ENCODE results near the gene ATP2C1. TPM values are rescaled to one million over a fixed set of nuclear protein-coding genes. Genes with fewer than 3 reads are reported as not detected.
A peak's percentile ranks its signal among the peaks of the same experiment; 100 is the strongest.

ATP2C1 gene, protein sequence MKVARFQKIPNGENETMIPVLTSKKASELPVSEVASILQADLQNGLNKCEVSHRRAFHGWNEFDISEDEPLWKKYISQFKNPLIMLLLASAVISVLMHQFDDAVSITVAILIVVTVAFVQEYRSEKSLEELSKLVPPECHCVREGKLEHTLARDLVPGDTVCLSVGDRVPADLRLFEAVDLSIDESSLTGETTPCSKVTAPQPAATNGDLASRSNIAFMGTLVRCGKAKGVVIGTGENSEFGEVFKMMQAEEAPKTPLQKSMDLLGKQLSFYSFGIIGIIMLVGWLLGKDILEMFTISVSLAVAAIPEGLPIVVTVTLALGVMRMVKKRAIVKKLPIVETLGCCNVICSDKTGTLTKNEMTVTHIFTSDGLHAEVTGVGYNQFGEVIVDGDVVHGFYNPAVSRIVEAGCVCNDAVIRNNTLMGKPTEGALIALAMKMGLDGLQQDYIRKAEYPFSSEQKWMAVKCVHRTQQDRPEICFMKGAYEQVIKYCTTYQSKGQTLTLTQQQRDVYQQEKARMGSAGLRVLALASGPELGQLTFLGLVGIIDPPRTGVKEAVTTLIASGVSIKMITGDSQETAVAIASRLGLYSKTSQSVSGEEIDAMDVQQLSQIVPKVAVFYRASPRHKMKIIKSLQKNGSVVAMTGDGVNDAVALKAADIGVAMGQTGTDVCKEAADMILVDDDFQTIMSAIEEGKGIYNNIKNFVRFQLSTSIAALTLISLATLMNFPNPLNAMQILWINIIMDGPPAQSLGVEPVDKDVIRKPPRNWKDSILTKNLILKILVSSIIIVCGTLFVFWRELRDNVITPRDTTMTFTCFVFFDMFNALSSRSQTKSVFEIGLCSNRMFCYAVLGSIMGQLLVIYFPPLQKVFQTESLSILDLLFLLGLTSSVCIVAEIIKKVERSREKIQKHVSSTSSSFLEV
- 10 to 100 TPM; 48.6 to 78.8 (median 59.9) TPM for total RNA-seq
- polyA plus RNA-seq: 10 to 100 TPM; 27.5 to 37.5 TPM
- long read RNA-seq, donor 1, full-length matches to known transcripts: 85 of 122 reads
- long read RNA-seq, donor 1, partial matches to known transcripts: 7 of 122 reads
- long read RNA-seq, donor 1, other reads (novel, unspliced or antisense): 30 of 122 reads
- long read RNA-seq, donor 2, full-length matches to known transcripts: 95 of 135 reads
- long read RNA-seq, donor 2, partial matches to known transcripts: 4 of 135 reads
- long read RNA-seq, donor 2, other reads (novel, unspliced or antisense): 36 of 135 reads
- long read RNA-seq, donor 3, full-length matches to known transcripts: 58 of 112 reads
- long read RNA-seq, donor 3, partial matches to known transcripts: 17 of 112 reads
- long read RNA-seq, donor 3, other reads (novel, unspliced or antisense): 37 of 112 reads

DNA sequence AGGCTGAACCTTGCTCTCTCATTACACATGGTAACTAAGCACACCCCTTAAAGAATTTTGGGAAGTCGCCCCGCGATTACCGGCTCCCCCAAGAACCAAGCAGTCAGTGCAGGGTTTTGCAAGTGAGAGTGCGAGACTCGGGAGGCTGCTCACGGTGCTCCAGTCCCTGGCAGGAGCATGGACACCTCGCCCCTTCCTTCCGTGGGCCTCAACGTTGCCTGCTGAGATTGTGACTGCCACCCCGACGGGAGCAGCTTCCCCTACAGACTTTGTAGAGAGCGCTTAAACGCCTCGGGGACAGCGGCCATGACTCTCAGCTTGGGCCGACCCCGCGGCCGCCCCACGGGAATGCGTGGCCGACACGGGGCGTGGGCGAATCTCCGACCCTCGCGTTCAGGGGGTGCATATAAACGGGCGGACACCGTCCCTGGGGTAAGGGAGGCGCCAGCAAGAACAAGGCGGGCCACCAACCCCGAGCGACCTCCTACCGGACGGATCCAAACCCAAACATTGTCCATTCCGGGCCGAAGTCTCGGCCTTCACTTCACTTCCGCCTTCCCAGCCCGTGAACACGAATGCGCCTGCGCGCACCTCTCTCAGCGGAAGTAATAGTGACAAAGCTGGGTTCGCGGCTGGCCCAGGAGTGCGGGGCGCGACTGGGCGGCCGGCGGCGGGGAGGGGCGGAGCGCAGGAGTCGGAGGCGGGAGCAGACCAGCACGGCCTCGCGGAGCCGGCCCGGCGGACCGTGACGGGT is at the start of gene ATP2C1:
TSS of gene ATP2C1 (plus strand) at position 709 of the 754 bp plus-strand sequence. CDS start 686 bp downstream, outside the sequence.
- Histone ChIP-seq H3K27ac (peak within 1 kb of the TSS; percentile 89 to 99 (median 97)), H3K9me3 (no peaks in the 10 kb centered on the region), H3K36me3 (no peaks in the 10 kb centered on the region), H3K4me1 (peaks cover 0 to 43% (median 21%) of the 10 kb centered on the region in 9 donors), H3K4me3 (peak within 1 kb of the TSS; percentile 56 to 92 (median 81)), H3K27me3 (no peaks in the 10 kb centered on the region)
- TF ChIP-seq, protein P1, sequence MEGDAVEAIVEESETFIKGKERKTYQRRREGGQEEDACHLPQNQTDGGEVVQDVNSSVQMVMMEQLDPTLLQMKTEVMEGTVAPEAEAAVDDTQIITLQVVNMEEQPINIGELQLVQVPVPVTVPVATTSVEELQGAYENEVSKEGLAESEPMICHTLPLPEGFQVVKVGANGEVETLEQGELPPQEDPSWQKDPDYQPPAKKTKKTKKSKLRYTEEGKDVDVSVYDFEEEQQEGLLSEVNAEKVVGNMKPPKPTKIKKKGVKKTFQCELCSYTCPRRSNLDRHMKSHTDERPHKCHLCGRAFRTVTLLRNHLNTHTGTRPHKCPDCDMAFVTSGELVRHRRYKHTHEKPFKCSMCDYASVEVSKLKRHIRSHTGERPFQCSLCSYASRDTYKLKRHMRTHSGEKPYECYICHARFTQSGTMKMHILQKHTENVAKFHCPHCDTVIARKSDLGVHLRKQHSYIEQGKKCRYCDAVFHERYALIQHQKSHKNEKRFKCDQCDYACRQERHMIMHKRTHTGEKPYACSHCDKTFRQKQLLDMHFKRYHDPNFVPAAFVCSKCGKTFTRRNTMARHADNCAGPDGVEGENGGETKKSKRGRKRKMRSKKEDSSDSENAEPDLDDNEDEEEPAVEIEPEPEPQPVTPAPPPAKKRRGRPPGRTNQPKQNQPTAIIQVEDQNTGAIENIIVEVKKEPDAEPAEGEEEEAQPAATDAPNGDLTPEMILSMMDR (IDR thresholded peaks at IDR 0.05): no peak
- intact Hi-C loops (cut with DNase I): loop anchor here (1.0 to 10.0 kb wide), 7 partner anchors 131 to 619 kb away; no protein-coding TSS in a partner anchor
- 0 to 1% methylated on average over 68 to 69 of the region's 69 CpGs for WGBS, 2 donors
- peak; percentile 95 to 97 for DNase-seq
- ATAC-seq: peak; percentile 97 to 99 (median 98)

DNA sequence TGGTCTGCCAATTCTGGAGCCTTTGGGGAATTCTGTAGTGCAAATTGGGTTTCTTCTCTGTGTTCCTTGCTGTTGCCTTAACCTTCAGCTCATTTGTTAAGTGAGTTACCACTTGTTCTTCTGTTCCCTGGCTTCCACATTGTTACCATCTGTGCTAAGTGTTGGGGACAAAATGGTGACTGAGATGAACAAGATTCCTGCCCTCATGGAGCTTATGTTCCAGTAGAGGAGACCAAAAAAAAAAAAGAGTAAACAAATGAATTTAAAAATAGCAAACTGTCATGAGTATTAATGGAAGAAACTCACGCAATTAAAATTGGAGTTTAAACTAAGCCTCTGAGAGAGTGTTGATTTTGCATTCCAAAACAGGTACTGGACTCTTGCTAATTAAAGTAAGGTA is 49.4 kb upstream of the ATP2C1 start:
- Histone ChIP-seq H3K27me3 (no peaks in the 10 kb centered on the region), H3K27ac (peak overlapping the region in 4 of 10 donors; percentile 41 to 64 (median 57))

DNA sequence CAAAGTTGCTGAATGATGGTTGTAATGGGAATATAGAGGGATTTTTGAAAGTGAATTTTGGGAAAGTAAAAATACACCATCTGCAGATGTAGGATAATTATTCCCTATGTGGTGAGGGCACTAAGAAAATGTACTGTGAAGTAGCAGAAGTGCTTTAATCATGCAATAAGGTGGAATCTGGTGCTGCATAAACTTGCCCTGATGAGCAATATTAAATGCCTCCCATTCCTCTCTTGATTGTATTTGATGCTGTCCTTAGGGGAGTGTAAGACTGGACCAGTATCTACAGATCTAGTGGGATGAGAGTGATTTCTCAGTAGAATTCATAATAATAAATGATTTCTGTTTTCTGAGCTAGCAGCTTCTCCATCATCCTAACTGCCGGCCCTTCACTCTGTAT is 47.7 kb upstream of the ATP2C1 start:
- DNase-seq (no peak), ATAC-seq (no peak)
- 67 to 75% methylated on average over 1 of the region's 1 CpG for WGBS, 2 donors
- intact Hi-C loops (cut with DNase I): no loop called here
- H3K36me3 ChIP-seq: no peaks in the 10 kb centered on the region
- H3K9me3 ChIP-seq: no peaks in the 10 kb centered on the region
- peaks cover 4 to 38% (median 15%) of the 10 kb centered on the region in 9 donors for H3K4me1 ChIP-seq
- no peaks in the 10 kb centered on the region for H3K27me3 ChIP-seq
- no peak overlapping the region for H3K4me3 ChIP-seq
- H3K27ac ChIP-seq: no peak overlapping the region
- TF ChIP-seq, protein P1 (IDR thresholded peaks at IDR 0.05): no peak

More for the DNA sequence above, 49.4 kb upstream of the ATP2C1 start:
- no peak overlapping the region for H3K4me3 ChIP-seq
- 65 to 82% methylated on average over 1 of the region's 1 CpG for WGBS, 2 donors
- no peaks in the 10 kb centered on the region for H3K36me3 ChIP-seq
- H3K4me1 ChIP-seq: peaks cover 4 to 46% (median 23%) of the 10 kb centered on the region in 9 donors
- ATAC-seq (no peak), DNase-seq (no peak)
- TF ChIP-seq, protein P1 (IDR thresholded peaks at IDR 0.05): no peak
- intact Hi-C loops (cut with DNase I): no loop called here
- H3K9me3 ChIP-seq: no peaks in the 10 kb centered on the region
